ENCODE data around the gene BRI3. TPM values are rescaled to one million over a fixed set of nuclear protein-coding genes. Genes with fewer than 3 reads are reported as not detected.
"Not testable (repeated sequence)": the region's sequence is repeated elsewhere in the genome, so short reads cannot be mapped to it uniquely, and the experiment has no call there.

Gene BRI3
- total RNA-seq, 1 experiment from 2014 or later, result 154 TPM

DNA sequence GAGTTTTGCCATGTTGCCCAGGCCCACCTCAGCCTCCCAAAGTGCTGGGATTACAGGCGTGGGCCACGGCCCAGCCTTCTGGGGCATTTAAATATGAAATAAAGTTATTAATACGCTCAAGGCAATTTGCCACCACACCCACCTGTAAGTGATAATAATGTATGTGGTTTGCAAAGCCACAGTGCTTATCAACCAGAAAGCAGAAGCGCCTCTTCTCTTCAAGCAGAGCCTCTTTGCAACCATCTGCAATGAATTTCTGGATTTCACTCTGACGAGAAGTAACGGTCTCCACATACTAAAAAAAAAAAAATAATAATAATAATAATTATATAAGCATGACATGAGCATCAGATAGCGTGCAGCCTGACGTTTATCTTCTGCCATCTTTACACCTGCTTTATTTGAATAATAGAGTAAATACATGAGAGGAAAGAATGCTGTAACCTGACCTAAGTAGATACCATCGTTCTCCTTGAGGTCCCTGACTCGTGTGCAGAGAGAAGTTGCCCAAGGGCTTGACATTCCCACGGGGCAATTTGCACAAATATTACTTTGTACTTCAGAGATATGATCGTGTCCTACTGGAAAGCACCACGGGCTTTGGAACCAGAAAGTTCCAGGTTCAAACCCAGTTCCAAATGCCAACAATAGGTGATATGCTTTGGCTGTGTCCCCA lies 34.0 kb downstream of the BRI3 start:
- Mint-ChIP-seq H3K27me3 (ENCODE audit: insufficient read depth, unreplicated experiment) (no peaks in the 10 kb centered on the region), H3K36me3 (ENCODE audit: insufficient read depth, unreplicated experiment) (peaks cover 76% of the 10 kb centered on the region), H3K4me1 (ENCODE audit: insufficient read depth, unreplicated experiment) (no peaks in the 10 kb centered on the region), H3K9me3 (ENCODE audit: unreplicated experiment) (no peaks in the 10 kb centered on the region), H3K4me3 (ENCODE audit: unreplicated experiment) (no peak overlapping the region), H3K27ac (ENCODE audit: low read depth, unreplicated experiment) (no peak overlapping the region)
- POLR2A ChIA-PET, result interaction anchor here (0.6 to 1.7 kb wide), 2 partner anchors 14 to 57 kb away, joined by 3 to 6 read pairs; no protein-coding TSS in a partner anchor
- TF ChIP-seq, protein P1, sequence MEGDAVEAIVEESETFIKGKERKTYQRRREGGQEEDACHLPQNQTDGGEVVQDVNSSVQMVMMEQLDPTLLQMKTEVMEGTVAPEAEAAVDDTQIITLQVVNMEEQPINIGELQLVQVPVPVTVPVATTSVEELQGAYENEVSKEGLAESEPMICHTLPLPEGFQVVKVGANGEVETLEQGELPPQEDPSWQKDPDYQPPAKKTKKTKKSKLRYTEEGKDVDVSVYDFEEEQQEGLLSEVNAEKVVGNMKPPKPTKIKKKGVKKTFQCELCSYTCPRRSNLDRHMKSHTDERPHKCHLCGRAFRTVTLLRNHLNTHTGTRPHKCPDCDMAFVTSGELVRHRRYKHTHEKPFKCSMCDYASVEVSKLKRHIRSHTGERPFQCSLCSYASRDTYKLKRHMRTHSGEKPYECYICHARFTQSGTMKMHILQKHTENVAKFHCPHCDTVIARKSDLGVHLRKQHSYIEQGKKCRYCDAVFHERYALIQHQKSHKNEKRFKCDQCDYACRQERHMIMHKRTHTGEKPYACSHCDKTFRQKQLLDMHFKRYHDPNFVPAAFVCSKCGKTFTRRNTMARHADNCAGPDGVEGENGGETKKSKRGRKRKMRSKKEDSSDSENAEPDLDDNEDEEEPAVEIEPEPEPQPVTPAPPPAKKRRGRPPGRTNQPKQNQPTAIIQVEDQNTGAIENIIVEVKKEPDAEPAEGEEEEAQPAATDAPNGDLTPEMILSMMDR (IDR thresholded peaks at IDR 0.05; ENCODE audit: unreplicated experiment), result no peak
- CTCF ChIA-PET, result interaction anchor here (0.8 to 1.6 kb wide), 2 partner anchors 22 to 106 kb away, joined by 3 read pairs; no protein-coding TSS in a partner anchor
- no peak for DNase-seq (ENCODE audit: unreplicated experiment)
- BruUV-seq (replicated peaks), result no TSS peak
- intact Hi-C loops (cut with micrococcal nuclease), result no loop called here

DNA sequence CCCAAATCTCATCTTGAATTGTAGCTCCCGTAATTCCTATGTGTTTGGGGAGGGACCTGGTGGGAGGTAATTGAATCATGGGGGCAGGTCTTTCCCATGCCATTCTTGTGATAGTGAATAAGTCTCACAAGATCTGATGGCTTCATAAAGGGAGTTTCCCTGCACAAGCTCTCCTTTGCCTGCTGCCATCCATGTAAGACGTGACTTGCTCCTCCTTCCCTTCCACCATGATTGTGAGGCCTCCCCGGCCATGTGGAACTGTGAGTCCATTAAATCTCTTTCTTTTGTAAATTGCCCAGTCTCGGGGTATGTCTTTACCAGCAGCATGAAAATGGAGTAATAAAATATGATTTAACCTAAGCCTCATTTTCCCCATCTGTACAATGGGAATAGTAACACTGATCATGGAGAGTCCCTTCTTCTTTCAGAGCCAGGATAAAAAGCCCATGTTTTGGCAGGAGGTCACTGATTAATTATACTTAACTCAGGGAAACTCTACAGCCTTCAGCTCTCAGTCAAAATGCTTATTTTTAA lies 34.6 kb downstream of the BRI3 start:
- intact Hi-C loops (cut with micrococcal nuclease); H3K4me1 Mint-ChIP-seq (ENCODE audit: insufficient read depth, unreplicated experiment); BruUV-seq (replicated peaks); H3K27me3 Mint-ChIP-seq (ENCODE audit: insufficient read depth, unreplicated experiment); DNase-seq (ENCODE audit: unreplicated experiment); H3K4me3 Mint-ChIP-seq (ENCODE audit: unreplicated experiment); H3K9me3 Mint-ChIP-seq (ENCODE audit: unreplicated experiment); H3K27ac Mint-ChIP-seq (ENCODE audit: low read depth, unreplicated experiment): not testable (repeated sequence)
- POLR2A ChIA-PET, result interaction anchor here (0.9 to 1.3 kb wide), 2 partner anchors 27 to 66 kb away, joined by 3 to 5 read pairs; no protein-coding TSS in a partner anchor
- CTCF ChIA-PET, result interaction anchor here (0.8 to 1.1 kb wide), 3 partner anchors 10 to 23 kb away, joined by 3 to 6 read pairs (median 3); no protein-coding TSS in a partner anchor
- peaks cover 70% of the 10 kb centered on the region for H3K36me3 Mint-ChIP-seq (ENCODE audit: insufficient read depth, unreplicated experiment)

DNA sequence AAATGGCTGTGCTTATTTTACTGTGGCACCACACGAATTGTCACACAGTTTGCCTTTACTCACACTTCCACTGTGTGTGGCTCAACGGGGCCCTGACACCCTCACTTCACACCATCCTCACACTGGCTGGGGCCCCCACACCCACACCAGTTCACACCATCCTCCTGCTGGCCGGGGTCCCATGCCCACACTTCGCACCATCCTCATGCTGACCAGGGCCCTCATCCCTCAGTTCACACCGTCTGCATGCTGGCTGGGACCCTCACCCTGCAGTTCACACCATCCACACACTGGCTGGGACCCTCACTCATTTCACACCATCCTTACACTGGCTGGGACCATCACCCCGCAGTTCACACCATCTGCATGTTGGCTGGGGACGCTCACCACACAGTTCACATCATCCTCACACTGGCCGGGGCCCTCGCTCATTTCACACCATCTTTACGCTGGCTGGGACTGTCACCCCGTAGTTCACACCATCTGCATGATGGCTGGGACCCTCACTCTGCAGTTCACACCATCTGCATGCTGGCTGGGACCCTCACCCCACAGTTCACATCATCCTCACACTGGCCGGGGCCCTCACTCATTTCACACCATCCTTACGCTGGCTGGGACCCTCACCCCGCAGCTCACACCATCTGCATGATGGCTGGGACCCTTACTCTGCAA lies 36.0 kb downstream of the BRI3 start:
- CTCF ChIA-PET, result interaction anchor here (0.6 kb wide), 1 partner anchor 65 kb away, joined by 3 read pairs; no protein-coding TSS in a partner anchor
- H3K27me3 Mint-ChIP-seq (ENCODE audit: insufficient read depth, unreplicated experiment), result no peaks in the 10 kb centered on the region
- POLR2A ChIA-PET, result interaction anchor here (0.9 kb wide), 2 partner anchors 8 to 25 kb away, joined by 3 read pairs; no protein-coding TSS in a partner anchor
- BruUV-seq (replicated peaks), result no TSS peak
- no peak overlapping the region for H3K4me3 Mint-ChIP-seq (ENCODE audit: unreplicated experiment)
- DNase-seq (ENCODE audit: unreplicated experiment), result no peak
- intact Hi-C loops (cut with micrococcal nuclease), result no loop called here
- H3K36me3 Mint-ChIP-seq (ENCODE audit: insufficient read depth, unreplicated experiment), result peaks cover 62% of the 10 kb centered on the region
- H3K27ac Mint-ChIP-seq (ENCODE audit: low read depth, unreplicated experiment), result no peak overlapping the region
- H3K9me3 Mint-ChIP-seq (ENCODE audit: unreplicated experiment), result no peaks in the 10 kb centered on the region
- TF ChIP-seq, protein P1 (IDR thresholded peaks at IDR 0.05; ENCODE audit: unreplicated experiment), result no peak
- no peaks in the 10 kb centered on the region for H3K4me1 Mint-ChIP-seq (ENCODE audit: insufficient read depth, unreplicated experiment)

DNA sequence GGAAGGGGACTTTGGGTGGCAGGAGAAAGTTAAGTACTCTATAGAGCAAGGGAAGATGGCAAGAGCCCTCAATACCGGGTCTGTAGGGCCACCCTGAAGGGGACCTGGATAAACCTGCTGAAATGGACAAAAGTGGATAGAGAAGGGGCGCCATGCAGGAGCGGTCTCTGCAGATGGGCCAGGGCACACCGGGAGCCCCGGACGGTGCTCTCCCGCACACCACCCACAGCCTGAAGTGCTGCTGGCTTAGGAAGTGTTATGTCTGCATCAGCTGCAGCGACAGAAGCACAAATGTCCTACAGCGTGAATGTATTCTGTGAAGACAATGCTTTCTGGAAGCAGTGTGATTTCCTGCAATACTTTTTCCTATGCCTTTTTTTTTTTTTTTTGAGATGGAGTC lies 37.7 kb downstream of the BRI3 start:
- intact Hi-C loops (cut with micrococcal nuclease), result no loop called here
- no peak overlapping the region for H3K27ac Mint-ChIP-seq (ENCODE audit: low read depth, unreplicated experiment)
- no TSS peak for BruUV-seq (replicated peaks)

More for the DNA sequence above, 37.7 kb downstream of the BRI3 start:
- Mint-ChIP-seq H3K36me3 (ENCODE audit: insufficient read depth, unreplicated experiment) (peaks cover 50% of the 10 kb centered on the region), H3K4me3 (ENCODE audit: unreplicated experiment) (no peak overlapping the region), H3K4me1 (ENCODE audit: insufficient read depth, unreplicated experiment) (no peaks in the 10 kb centered on the region), H3K27me3 (ENCODE audit: insufficient read depth, unreplicated experiment) (no peaks in the 10 kb centered on the region), H3K9me3 (ENCODE audit: unreplicated experiment) (no peaks in the 10 kb centered on the region)
- no peak for DNase-seq (ENCODE audit: unreplicated experiment)
- POLR2A ChIA-PET, result no interaction called here
- CTCF ChIA-PET, result no interaction called here
- TF ChIP-seq, protein P1 (IDR thresholded peaks at IDR 0.05; ENCODE audit: unreplicated experiment), result no peak
